ENCODE results near the gene DHX57.

DHX57 gene

GRCh38 chr2:38900726-38901125 is 25.0 kb upstream of the DHX57 start:
- Histone ChIP-seq H3F3A (ENCODE audit: insufficient read depth, low read length) (no peaks in the 10 kb centered on the region), H3K79me2 (ENCODE audit: insufficient read depth, low read length) (no peaks in the 10 kb centered on the region), H3K27me3 (ENCODE audit: insufficient read depth, low read length) (no peaks in the 10 kb centered on the region), H3K36me3 (ENCODE audit: insufficient read depth, low read length) (no peaks in the 10 kb centered on the region), H3K4me2 (ENCODE audit: low read length) (no peak overlapping the region), H3K9me3 (ENCODE audit: low read length) (no peaks in the 10 kb centered on the region), H3K27ac (ENCODE audit: low read depth, low read length, poor library complexity, severe bottlenecking) (no peak overlapping the region), H3K4me3 (ENCODE audit: low read depth, low read length, poor library complexity, severe bottlenecking) (no peak overlapping the region), H3K9ac (ENCODE audit: low read length) (no peak overlapping the region), H3K9me2 (ENCODE audit: low read depth, low read length) (no peaks in the 10 kb centered on the region), H3K4me1 (ENCODE audit: insufficient read depth, low read length, severe bottlenecking) (no peaks in the 10 kb centered on the region), H4K20me1 (ENCODE audit: insufficient read depth, low read length) (no peaks in the 10 kb centered on the region), H2AFZ (ENCODE audit: low read length) (no peak overlapping the region)
- TF ChIP-seq CTCF (IDR thresholded peaks at IDR 0.05; ENCODE audit: low read length) (no peak), EZH2 (IDR thresholded peaks at IDR 0.05; ENCODE audit: borderline replicate concordance, low read length) (no peak)

GRCh38 chr2:38898256-38898655 is 22.5 kb upstream of the DHX57 start:
- no peak overlapping the region for H3K4me3 ChIP-seq (ENCODE audit: low read depth, low read length, poor library complexity, severe bottlenecking)
- no peaks in the 10 kb centered on the region for H3K4me1 ChIP-seq (ENCODE audit: insufficient read depth, low read length, severe bottlenecking)
- H3K36me3 ChIP-seq (ENCODE audit: insufficient read depth, low read length): no peaks in the 10 kb centered on the region
- no peak for TF ChIP-seq EZH2 (IDR thresholded peaks at IDR 0.05; ENCODE audit: borderline replicate concordance, low read length)
- TF ChIP-seq CTCF (IDR thresholded peaks at IDR 0.05; ENCODE audit: low read length): no peak
- no peak overlapping the region for H3K27ac ChIP-seq (ENCODE audit: low read depth, low read length, poor library complexity, severe bottlenecking)
- no peaks in the 10 kb centered on the region for H3K9me2 ChIP-seq (ENCODE audit: low read depth, low read length)
- no peaks in the 10 kb centered on the region for H3K79me2 ChIP-seq (ENCODE audit: insufficient read depth, low read length)
- no peaks in the 10 kb centered on the region for H3F3A ChIP-seq (ENCODE audit: insufficient read depth, low read length)
- H3K27me3 ChIP-seq (ENCODE audit: insufficient read depth, low read length): no peaks in the 10 kb centered on the region
- H3K9ac ChIP-seq (ENCODE audit: low read length): no peak overlapping the region
- H2AFZ ChIP-seq (ENCODE audit: low read length): no peak overlapping the region
- no peaks in the 10 kb centered on the region for H4K20me1 ChIP-seq (ENCODE audit: insufficient read depth, low read length)
- no peak overlapping the region for H3K4me2 ChIP-seq (ENCODE audit: low read length)
- H3K9me3 ChIP-seq (ENCODE audit: low read length): no peaks in the 10 kb centered on the region

GRCh38 chr2:38892819-38893218 is 17.1 kb upstream of the DHX57 start:
- no peaks in the 10 kb centered on the region for H3K4me1 ChIP-seq (ENCODE audit: insufficient read depth, low read length, severe bottlenecking)
- no peak overlapping the region for H3K27ac ChIP-seq (ENCODE audit: low read depth, low read length, poor library complexity, severe bottlenecking)

More at GRCh38 chr2:38892819-38893218, 17.1 kb upstream of the DHX57 start:
- H3K4me3 ChIP-seq (ENCODE audit: low read depth, low read length, poor library complexity, severe bottlenecking): no peak overlapping the region
- no peak overlapping the region for H3K4me2 ChIP-seq (ENCODE audit: low read length)
- H3K9me3 ChIP-seq (ENCODE audit: low read length): no peaks in the 10 kb centered on the region
- no peaks in the 10 kb centered on the region for H3F3A ChIP-seq (ENCODE audit: insufficient read depth, low read length)
- H3K79me2 ChIP-seq (ENCODE audit: insufficient read depth, low read length): no peaks in the 10 kb centered on the region
- no peak overlapping the region for H2AFZ ChIP-seq (ENCODE audit: low read length)
- H3K9ac ChIP-seq (ENCODE audit: low read length): no peak overlapping the region
- H3K36me3 ChIP-seq (ENCODE audit: insufficient read depth, low read length): no peaks in the 10 kb centered on the region
- no peaks in the 10 kb centered on the region for H3K27me3 ChIP-seq (ENCODE audit: insufficient read depth, low read length)
- TF ChIP-seq CTCF (IDR thresholded peaks at IDR 0.05; ENCODE audit: low read length) (no peak), EZH2 (IDR thresholded peaks at IDR 0.05; ENCODE audit: borderline replicate concordance, low read length) (no peak)
- peaks cover 4% of the 10 kb centered on the region; the same call in 1 of the 2 replicates for H3K9me2 ChIP-seq (ENCODE audit: low read depth, low read length)
- no peaks in the 10 kb centered on the region for H4K20me1 ChIP-seq (ENCODE audit: insufficient read depth, low read length)

Data from OCI-LY1 (cell line).